Right atrium auricular region (tissue), 2 donors: Measurements from ENCODE around the gene LY6G6C. TPM values are rescaled to one million over a fixed set of nuclear protein-coding genes. Genes with fewer than 3 reads are reported as not detected.

Source experiments
- DNase-seq: peaks from one replicate; pipeline ENCODE4 v3.0.0-alpha.2; 2019; ENCODE audit warnings: low spot score
- H3K27ac ChIP-seq, 2 donors: fragments of 200-600 bp; sonication (generic); 1 replicate in 1 of 2; 2 replicates in 1 of 2; pipeline ENCODE4 v1.5.1; 2016 to 2019
- H3K27me3 ChIP-seq, 2 donors: fragments of 200-600 bp; sonication (generic); one replicate each; pipeline versions ENCODE4 v1.5.1 to v1.6.0; 2017 to 2019
- H3K36me3 ChIP-seq: fragments of 200-600 bp; sonication (generic); one replicate; pipeline ENCODE4 v1.5.1; 2016
- H3K4me1 ChIP-seq, 2 donors: fragments of 200-600 bp; sonication (generic); one replicate each; pipeline versions ENCODE4 v1.5.1 to v1.6.0; 2017 to 2019
- H3K4me3 ChIP-seq, 2 donors: fragments of 200-600 bp; sonication (generic); 1 replicate in 1 of 2; 2 replicates in 1 of 2; pipeline ENCODE4 v1.5.1; 2017 to 2019; ENCODE audit warnings: mild to moderate bottlenecking in 1 of 2, moderate library complexity in 1 of 2
- H3K9me3 ChIP-seq, 2 donors: fragments of 200-600 bp; sonication (generic); one replicate each; pipeline ENCODE4 v1.5.1; 2019
- CTCF ChIP-seq, 2 donors: fragments of 200-600 bp; sonication (generic); IDR thresholded peaks; one replicate each; pipeline ENCODE4 v1.5.1; 2019; ENCODE audit warnings: antibody characterized with exemption in 2 of 2
- total RNA-seq, 2 donors: library from RNA; depleted of rRNA; stranded (reverse); fragments of >200 nt; gene quantifications; one replicate each; pipeline ENCODE4 v1.1.0, GENCODE V29; 2016

The LY6G6C gene
- total RNA-seq, 2 donors from 2014 or later, result 1.3 TPM; not detected in 1

GRCh38 chr6:31762356-31762755, 40.8 kb upstream of the LY6G6C start, which contains the start of gene SAPCD1:
Gene SAPCD1 (plus strand): TSS chr6:31762656. CDS start chr6:31763055, 399 bp downstream.
- TF ChIP-seq CTCF (IDR thresholded peaks at IDR 0.05), result no peak
- Histone ChIP-seq H3K27ac (no peak within 1 kb of the TSS), H3K4me1 (peaks cover 0 to 4% of the 10 kb centered on the region in 2 donors), H3K27me3 (no peaks in the 10 kb centered on the region), H3K4me3 (no peak within 1 kb of the TSS), H3K9me3 (no peaks in the 10 kb centered on the region), H3K36me3 (no peaks in the 10 kb centered on the region)
- DNase-seq, result no peak

GRCh38 chr6:31761343-31761742, 39.8 kb upstream of the LY6G6C start:
- Histone ChIP-seq H3K27ac (no peak overlapping the region), H3K4me3 (no peak overlapping the region), H3K27me3 (no peaks in the 10 kb centered on the region), H3K9me3 (no peaks in the 10 kb centered on the region), H3K4me1 (peaks cover 0 to 4% of the 10 kb centered on the region in 2 donors), H3K36me3 (no peaks in the 10 kb centered on the region)
- TF ChIP-seq CTCF (IDR thresholded peaks at IDR 0.05), result no peak
- no peak for DNase-seq

DNA sequence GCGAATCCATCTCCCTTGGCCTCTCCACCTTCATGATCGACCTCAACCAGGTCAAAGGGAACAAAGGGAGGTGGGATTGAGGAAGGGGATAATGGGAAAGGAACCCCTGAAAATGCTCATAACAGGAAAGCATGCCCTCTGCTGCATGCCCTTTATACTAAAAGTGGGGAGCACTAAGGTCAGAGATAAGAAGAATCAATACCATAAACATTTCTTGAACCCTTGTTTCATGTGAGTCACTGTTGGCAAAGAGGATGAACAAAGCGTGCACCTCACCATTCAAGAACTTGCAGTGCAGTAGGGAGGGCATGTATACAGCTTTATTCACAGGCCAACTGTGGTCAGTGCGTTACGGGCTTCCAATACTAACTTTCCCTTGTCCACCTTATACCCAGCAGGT, 39.2 kb upstream of the LY6G6C start:
- no peaks in the 10 kb centered on the region for H3K27me3 ChIP-seq
- no peak for DNase-seq
- no peaks in the 10 kb centered on the region for H3K9me3 ChIP-seq
- H3K4me1 ChIP-seq, result peaks cover 0 to under 1% of the 10 kb centered on the region in 2 donors
- no peak overlapping the region for H3K4me3 ChIP-seq
- TF ChIP-seq CTCF (IDR thresholded peaks at IDR 0.05), result no peak
- H3K27ac ChIP-seq, result no peak overlapping the region
- H3K36me3 ChIP-seq, result no peaks in the 10 kb centered on the region

- Histone ChIP-seq H3K27me3 (no peaks in the 10 kb centered on the region), H3K27ac (no peak overlapping the region), H3K9me3 (no peaks in the 10 kb centered on the region), H3K36me3 (no peaks in the 10 kb centered on the region), H3K4me1 (no peaks in the 10 kb centered on the region), H3K4me3 (no peak overlapping the region)
- DNase-seq, result no peak
- TF ChIP-seq CTCF (IDR thresholded peaks at IDR 0.05), result no peak
These were observed 36.7 kb upstream of the LY6G6C start for GRCh38 chr6:31758281-31758680.

DNA sequence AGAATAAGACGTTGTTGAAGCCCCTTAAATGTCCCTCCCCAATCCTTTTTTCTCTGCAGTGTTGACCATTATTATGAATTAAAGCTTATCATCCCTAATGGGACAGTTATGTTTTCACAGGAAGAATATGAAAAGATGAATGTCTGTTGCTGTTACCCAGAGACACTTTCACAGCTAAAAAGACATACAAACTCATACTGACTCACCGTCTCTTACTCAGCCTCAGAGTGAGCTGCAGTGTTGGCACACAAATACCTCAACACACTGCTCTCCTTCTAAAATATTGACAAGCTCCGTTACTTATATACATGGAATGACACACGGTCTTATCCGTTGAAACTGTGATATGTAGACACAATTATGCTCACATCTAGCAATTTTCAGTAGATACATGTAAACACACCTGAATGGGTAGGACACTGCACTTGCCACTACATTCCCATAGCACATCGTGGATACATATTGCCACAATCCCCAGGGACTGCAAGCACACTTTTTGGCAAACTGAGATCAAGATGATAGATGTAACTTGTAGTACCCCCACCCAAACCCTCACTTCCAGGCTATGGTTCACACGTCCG, 31.3 kb upstream of the LY6G6C start:
- DNase-seq, result no peak
- no peak overlapping the region for H3K27ac ChIP-seq
- no peaks in the 10 kb centered on the region for H3K9me3 ChIP-seq
- TF ChIP-seq CTCF (IDR thresholded peaks at IDR 0.05), result no peak
- no peaks in the 10 kb centered on the region for H3K4me1 ChIP-seq
- H3K36me3 ChIP-seq, result no peaks in the 10 kb centered on the region
- H3K27me3 ChIP-seq, result no peaks in the 10 kb centered on the region
- H3K4me3 ChIP-seq, result no peak overlapping the region
